Thyroid gland (tissue), 4 donors: ENCODE data around the gene SPATA9.

Experiments used
- CTCF ChIP-seq, 6 experiments: fragments of 200-600 bp in 3 of 6; fragments of 450-650 bp in 3 of 6; sonication (generic) in 3 of 6; IDR thresholded peaks; one replicate each; pipeline ENCODE4 v1.5.1; 2016 to 2019; ENCODE audit warnings: antibody characterized with exemption in 6 of 6, mild to moderate bottlenecking in 2 of 6, inconsistent platforms in 1 of 6, moderate library complexity in 1 of 6
- POLR2A ChIP-seq, 2 donors: fragments of 450-650 bp; IDR thresholded peaks; one replicate each; pipeline ENCODE4 v1.6.1; 2017; ENCODE audit warnings: antibody characterized with exemption in 2 of 2, mild to moderate bottlenecking in 2 of 2, moderate library complexity in 1 of 2

- TF ChIP-seq CTCF (IDR thresholded peaks at IDR 0.05) (no peak), POLR2A (IDR thresholded peaks at IDR 0.05) (no peak)
Observed at GRCh38 chr5:95620870-95621838, 61.6 kb downstream of the SPATA9 start.
